NCI-H748 treated with DMSO at 0.1 percent for 48 hours (cell line): ENCODE data around the gene DUSP7.

Experiments used
- DNase-seq: peaks from one replicate; lab custom pipeline; 2025; lab: John Stamatoyannopoulos, UW

The DUSP7 gene

GRCh38 chr3:52068730-52069129 is 12.4 kb upstream of the DUSP7 start:
- DNase-seq: no peak

- DNase-seq: no peak
These were observed 11.7 kb upstream of the DUSP7 start for GRCh38 chr3:52068055-52068571.

- no peak for DNase-seq
These were observed 11.2 kb upstream of the DUSP7 start for GRCh38 chr3:52067526-52067925.

- no peak for DNase-seq
These were observed 10.7 kb upstream of the DUSP7 start for GRCh38 chr3:52067046-52067445.

GRCh38 chr3:52065264-52065756 is 8.9 kb upstream of the DUSP7 start:
- no peak for DNase-seq

- DNase-seq: no peak
These were observed 8.2 kb upstream of the DUSP7 start for GRCh38 chr3:52064561-52064960.

- DNase-seq: no peak
These were observed 6.8 kb upstream of the DUSP7 start for GRCh38 chr3:52063026-52063723.

- no peak for DNase-seq
These were observed 6.1 kb upstream of the DUSP7 start for GRCh38 chr3:52062505-52062904.

- DNase-seq: no peak
These were observed 4.9 kb upstream of the DUSP7 start for GRCh38 chr3:52061121-52061910.

GRCh38 chr3:52059781-52060180 is 3.4 kb upstream of the DUSP7 start:
- DNase-seq: no peak

- DNase-seq: no peak
These were observed 1.6 kb upstream of the DUSP7 start for GRCh38 chr3:52057812-52058495.

GRCh38 chr3:52056968-52057811 is 819 bp upstream of the DUSP7 start:
- peak; percentile 94 for DNase-seq

GRCh38 chr3:52055537-52056351 is 627 bp downstream of the DUSP7 start:
- DNase-seq: no peak

GRCh38 chr3:52054661-52055511 is 1.5 kb downstream of the DUSP7 start:
- DNase-seq: no peak

GRCh38 chr3:52053307-52054304 is 2.8 kb downstream of the DUSP7 start:
- DNase-seq: no peak

GRCh38 chr3:52052831-52053306 is 3.5 kb downstream of the DUSP7 start:
- DNase-seq: no peak

GRCh38 chr3:52051444-52051843 is 4.9 kb downstream of the DUSP7 start:
- DNase-seq: no peak

- no peak for DNase-seq
These were observed 5.8 kb downstream of the DUSP7 start for GRCh38 chr3:52050571-52050970.
